ENCODE results near the gene ARHGDIA. TPM values are rescaled to one million over a fixed set of nuclear protein-coding genes. Genes with fewer than 3 reads are reported as not detected.

Gene ARHGDIA
- total RNA-seq, 4 donors from 2014 or later, result 31.2 to 350 (median 55.1) TPM

DNA sequence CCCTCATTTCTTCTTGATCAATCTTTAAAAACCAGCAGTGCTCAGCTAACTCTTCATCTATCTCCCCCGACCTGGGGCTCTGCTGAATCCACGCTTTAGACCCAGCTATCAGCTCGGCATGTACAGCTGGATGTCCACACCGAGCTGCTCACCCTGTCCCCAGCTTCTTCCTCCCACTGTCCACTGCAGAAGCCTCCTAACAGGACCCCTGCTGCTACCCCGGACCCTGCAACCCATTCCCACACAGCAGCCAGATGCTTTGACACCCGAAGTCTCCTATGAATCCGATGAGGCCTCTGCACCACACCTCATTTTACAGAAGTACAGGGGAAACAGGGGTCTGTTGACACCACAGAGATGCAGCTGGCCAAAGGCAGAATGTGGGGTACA lies 53.4 kb downstream of the ARHGDIA start:
- intact Hi-C loops (cut with DNase I; ENCODE audit: low total_unique reads), result no loop called here
- no peak for DNase-seq

More for the DNA sequence above, 53.4 kb downstream of the ARHGDIA start:
- H3K9me3 ChIP-seq, result no peaks in the 10 kb centered on the region
- H3K36me3 ChIP-seq, result no peaks in the 10 kb centered on the region
- no peak overlapping the region for H3K4me3 ChIP-seq
- H3K4me1 ChIP-seq, result no peaks in the 10 kb centered on the region
- H3K27ac ChIP-seq, result no peak overlapping the region
- H3K27me3 ChIP-seq, result no peaks in the 10 kb centered on the region
- TF ChIP-seq, protein P1, sequence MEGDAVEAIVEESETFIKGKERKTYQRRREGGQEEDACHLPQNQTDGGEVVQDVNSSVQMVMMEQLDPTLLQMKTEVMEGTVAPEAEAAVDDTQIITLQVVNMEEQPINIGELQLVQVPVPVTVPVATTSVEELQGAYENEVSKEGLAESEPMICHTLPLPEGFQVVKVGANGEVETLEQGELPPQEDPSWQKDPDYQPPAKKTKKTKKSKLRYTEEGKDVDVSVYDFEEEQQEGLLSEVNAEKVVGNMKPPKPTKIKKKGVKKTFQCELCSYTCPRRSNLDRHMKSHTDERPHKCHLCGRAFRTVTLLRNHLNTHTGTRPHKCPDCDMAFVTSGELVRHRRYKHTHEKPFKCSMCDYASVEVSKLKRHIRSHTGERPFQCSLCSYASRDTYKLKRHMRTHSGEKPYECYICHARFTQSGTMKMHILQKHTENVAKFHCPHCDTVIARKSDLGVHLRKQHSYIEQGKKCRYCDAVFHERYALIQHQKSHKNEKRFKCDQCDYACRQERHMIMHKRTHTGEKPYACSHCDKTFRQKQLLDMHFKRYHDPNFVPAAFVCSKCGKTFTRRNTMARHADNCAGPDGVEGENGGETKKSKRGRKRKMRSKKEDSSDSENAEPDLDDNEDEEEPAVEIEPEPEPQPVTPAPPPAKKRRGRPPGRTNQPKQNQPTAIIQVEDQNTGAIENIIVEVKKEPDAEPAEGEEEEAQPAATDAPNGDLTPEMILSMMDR (IDR thresholded peaks at IDR 0.05), result no peak
- TF ChIP-seq POLR2A (IDR thresholded peaks at IDR 0.05), result no peak

Other genes with a start within 250 kb of the ARHGDIA start
- gene NPLOC4, start 234.2 kb downstream of the ARHGDIA start, total RNA-seq, result 10 to 100 TPM; 14.6 to 86.3 (median 30.9) TPM
- 1 to 10 TPM in 1 of 4 donors, under 1 TPM in 1, not detected in 2; 0.21 to 3.0 TPM for gene TSPAN10, start 234.1 kb downstream of the ARHGDIA start, total RNA-seq
- 1 to 10 TPM in 1 of 4 donors, not detected in 3; 2.1 TPM for gene PDE6G, start 214.8 kb downstream of the ARHGDIA start, total RNA-seq
- gene OXLD1, start 204.7 kb downstream of the ARHGDIA start, total RNA-seq, result 10 to 100 TPM in 3 of 4 donors, 1 to 10 TPM in 1; 3.2 to 56.1 (median 20.3) TPM
- 10 to 100 TPM in 1 of 4 donors, 1 to 10 TPM in 2, under 1 TPM in 1; 0.77 to 12.3 (median 3.9) TPM for gene CCDC137, start 204.6 kb downstream of the ARHGDIA start, total RNA-seq
- 10 to 100 TPM in 3 of 4 donors, 1 to 10 TPM in 1; 4.4 to 36.9 (median 27.0) TPM for gene ARL16, start 187.5 kb downstream of the ARHGDIA start, total RNA-seq
- gene HGS, start 187.3 kb downstream of the ARHGDIA start, total RNA-seq, result 100 to 1,000 TPM in 1 of 4 donors, 10 to 100 TPM in 3; 21.0 to 121 (median 72.5) TPM
- gene MRPL12, start 168.0 kb downstream of the ARHGDIA start, total RNA-seq, result 10 to 100 TPM in 2 of 4 donors, 1 to 10 TPM in 1, under 1 TPM in 1; 0.77 to 72.9 (median 19.5) TPM
- gene SLC25A10, start 159.1 kb downstream of the ARHGDIA start, total RNA-seq, result 10 to 100 TPM in 1 of 4 donors, 1 to 10 TPM in 2, not detected in 1; 5.6 to 11.3 (median 7.6) TPM
- not detected for gene GCGR, start 67.2 kb downstream of the ARHGDIA start, total RNA-seq
- gene MCRIP1, start 38.0 kb downstream of the ARHGDIA start, total RNA-seq, result 10 to 100 TPM; 30.5 to 92.6 (median 61.3) TPM
- 1 to 10 TPM in 1 of 4 donors, not detected in 3; 1.6 TPM for gene PPP1R27, start 36.3 kb downstream of the ARHGDIA start, total RNA-seq
- gene P4HB, start 10.8 kb downstream of the ARHGDIA start, total RNA-seq, result 100 to 1,000 TPM; 199 to 504 (median 304) TPM
- 10 to 100 TPM in 3 of 4 donors, 1 to 10 TPM in 1; 3.2 to 82.1 (median 34.5) TPM for gene ALYREF, start 20.2 kb upstream of the ARHGDIA start, total RNA-seq
- 10 to 100 TPM; 45.9 to 72.6 (median 61.5) TPM for gene ANAPC11, start 20.4 kb upstream of the ARHGDIA start, total RNA-seq
- 1 to 10 TPM in 2 of 4 donors, not detected in 2; 2.0 to 2.1 TPM for gene NPB, start 30.9 kb upstream of the ARHGDIA start, total RNA-seq
- 10 to 100 TPM in 3 of 4 donors, 1 to 10 TPM in 1; 4.1 to 27.7 (median 18.8) TPM for gene PCYT2, start 40.1 kb upstream of the ARHGDIA start, total RNA-seq
- 10 to 100 TPM in 3 of 4 donors, under 1 TPM in 1; 0.77 to 87.1 (median 14.6) TPM for gene SIRT7, start 46.8 kb upstream of the ARHGDIA start, total RNA-seq
- 10 to 100 TPM in 3 of 4 donors, 1 to 10 TPM in 1; 9.7 to 23.1 (median 12.7) TPM for gene MAFG, start 56.4 kb upstream of the ARHGDIA start, total RNA-seq
- 10 to 100 TPM in 2 of 4 donors, 1 to 10 TPM in 2; 4.2 to 81.5 (median 8.1) TPM for gene PYCR1, start 66.0 kb upstream of the ARHGDIA start, total RNA-seq
- not detected for gene MYADML2, start 75.9 kb upstream of the ARHGDIA start, total RNA-seq
- gene NOTUM, start 89.8 kb upstream of the ARHGDIA start, total RNA-seq, result 1 to 10 TPM in 1 of 4 donors, not detected in 3; 5.0 TPM
- 10 to 100 TPM in 2 of 4 donors, 1 to 10 TPM in 2; 3.5 to 34.2 (median 13.6) TPM for gene ASPSCR1, start 106.3 kb upstream of the ARHGDIA start, total RNA-seq
- 100 to 1,000 TPM in 1 of 4 donors, 10 to 100 TPM in 3; 26.7 to 212 (median 49.8) TPM for gene CENPX, start 151.5 kb upstream of the ARHGDIA start, total RNA-seq
- 10 to 100 TPM in 1 of 4 donors, 1 to 10 TPM in 2, under 1 TPM in 1; 0.29 to 14.2 (median 5.3) TPM for gene LRRC45, start 152.0 kb upstream of the ARHGDIA start, total RNA-seq
- gene RAC3, start 160.3 kb upstream of the ARHGDIA start, total RNA-seq, result 1 to 10 TPM in 1 of 4 donors, under 1 TPM in 1, not detected in 2; 0.91 to 8.4 TPM
- gene DCXR, start 166.4 kb upstream of the ARHGDIA start, total RNA-seq, result 100 to 1,000 TPM in 1 of 4 donors, 10 to 100 TPM in 3; 23.8 to 125 (median 67.5) TPM
- gene RFNG, start 180.5 kb upstream of the ARHGDIA start, total RNA-seq, result 10 to 100 TPM; 11.8 to 33.7 (median 23.3) TPM
- 100 to 1,000 TPM in 1 of 4 donors, 10 to 100 TPM in 3; 76.0 to 326 (median 85.6) TPM for gene GPS1, start 180.6 kb upstream of the ARHGDIA start, total RNA-seq
- gene DUS1L, start 194.5 kb upstream of the ARHGDIA start, total RNA-seq, result 10 to 100 TPM; 30.2 to 70.6 (median 46.5) TPM
- 10 to 100 TPM in 2 of 4 donors, 1 to 10 TPM in 2; 5.3 to 59.4 (median 23.4) TPM for gene FASN, start 226.9 kb upstream of the ARHGDIA start, total RNA-seq